GM18517 (cell line): ENCODE data around the gene THADA.
A peak's percentile ranks its signal among the peaks of the same experiment; 100 is the strongest.
"Not testable (repeated sequence)": the region's sequence is repeated elsewhere in the genome, so short reads cannot be mapped to it uniquely, and the experiment has no call there.

Source experiments
- ATAC-seq: cut with Tn5 transposase; IDR thresholded peaks from one replicate; pipeline ENCODE4 v1.9.1; 2021; ENCODE audit warnings: mild to moderate bottlenecking, moderate library complexity; ENCODE audit not compliant: unreplicated experiment

The THADA gene

GRCh38 chr2:43417300-43417699 is 178.5 kb downstream of the THADA start:
- ATAC-seq, result no peak

GRCh38 chr2:43415592-43415991 is 180.2 kb downstream of the THADA start:
- ATAC-seq, result no peak

GRCh38 chr2:43414586-43415135 is 181.2 kb downstream of the THADA start:
- no peak for ATAC-seq

- ATAC-seq, result no peak
Observed at GRCh38 chr2:43414033-43414432, 181.8 kb downstream of the THADA start.

- ATAC-seq, result no peak
Observed at GRCh38 chr2:43412114-43412753, 183.6 kb downstream of the THADA start.

GRCh38 chr2:43410055-43410604 is 185.7 kb downstream of the THADA start:
- ATAC-seq, result no peak

- peak; percentile 73 for ATAC-seq
Observed at GRCh38 chr2:43408407-43409160, 187.3 kb downstream of the THADA start.

GRCh38 chr2:43407935-43408334 is 187.9 kb downstream of the THADA start:
- ATAC-seq, result peak; percentile 54

- no peak for ATAC-seq
Observed at GRCh38 chr2:43406651-43407279, 189.1 kb downstream of the THADA start.

- no peak for ATAC-seq
Observed at GRCh38 chr2:43405829-43406228, 190.0 kb downstream of the THADA start.

GRCh38 chr2:43402452-43402937 is 193.3 kb downstream of the THADA start:
- peak; percentile 59 for ATAC-seq

- ATAC-seq, result peak; percentile 79
Observed at GRCh38 chr2:43402002-43402401, 193.8 kb downstream of the THADA start.

GRCh38 chr2:43400508-43400907 is 195.3 kb downstream of the THADA start:
- no peak for ATAC-seq

- ATAC-seq, result no peak
Observed at GRCh38 chr2:43399515-43400264, 196.1 kb downstream of the THADA start.

- no peak for ATAC-seq
Observed at GRCh38 chr2:43399098-43399497, 196.7 kb downstream of the THADA start.

- ATAC-seq, result no peak
Observed at GRCh38 chr2:43397821-43398220, 198.0 kb downstream of the THADA start.

GRCh38 chr2:43397411-43397810 is 198.4 kb downstream of the THADA start:
- ATAC-seq, result no peak

GRCh38 chr2:43396344-43396743 is 199.5 kb downstream of the THADA start:
- not testable (repeated sequence) for ATAC-seq

- ATAC-seq, result no peak
Observed at GRCh38 chr2:43393918-43394317, 201.9 kb downstream of the THADA start.

GRCh38 chr2:43391878-43392215 is 204.0 kb downstream of the THADA start:
- no peak for ATAC-seq
